Globus pallidus (tissue), 1 donor: ENCODE results near the gene DMGDH.
A peak's percentile ranks its signal among the peaks of the same experiment; 100 is the strongest.
"Not testable (repeated sequence)": the region's sequence is repeated elsewhere in the genome, so short reads cannot be mapped to it uniquely, and the experiment has no call there.

Source experiments
- DNase-seq: peaks from one replicate; pipeline ENCODE4 v3.0.0-alpha.2; 2015; ENCODE audit warnings: low spot score

Gene DMGDH

GRCh38 chr5:79011219-79011836 lies 58.1 kb downstream of the DMGDH start:
- no peak for DNase-seq

- no peak for DNase-seq
Measured at GRCh38 chr5:79008362-79008761, 61.1 kb downstream of the DMGDH start.

- DNase-seq, result no peak
Measured at GRCh38 chr5:79007872-79008271, 61.6 kb downstream of the DMGDH start.

- DNase-seq, result no peak
Measured at GRCh38 chr5:79005936-79006631, 63.4 kb downstream of the DMGDH start.

- no peak for DNase-seq
Measured at GRCh38 chr5:79005151-79005550, 64.3 kb downstream of the DMGDH start.

GRCh38 chr5:79002374-79002773 lies 67.1 kb downstream of the DMGDH start:
- no peak for DNase-seq

- DNase-seq, result no peak
Measured at GRCh38 chr5:79001471-79001870, 68.0 kb downstream of the DMGDH start.

- DNase-seq, result no peak
Measured at GRCh38 chr5:78997090-78997489, 72.4 kb downstream of the DMGDH start.

- no peak for DNase-seq
Measured at GRCh38 chr5:78995521-78996007, 73.9 kb downstream of the DMGDH start.

GRCh38 chr5:78993165-78993564 lies 76.3 kb downstream of the DMGDH start:
- DNase-seq, result no peak

- DNase-seq, result no peak
Measured at GRCh38 chr5:78992146-78992545, 77.3 kb downstream of the DMGDH start.

- DNase-seq, result no peak
Measured at GRCh38 chr5:78989080-78989479, 80.4 kb downstream of the DMGDH start.

GRCh38 chr5:78985725-78986223 lies 83.7 kb downstream of the DMGDH start:
- no peak for DNase-seq

GRCh38 chr5:78985116-78985724 lies 84.3 kb downstream of the DMGDH start, which contains the start of gene ARSB:
ARSB (minus strand) TSS chr5:78985310; CDS start chr5:78985248, 62 bp downstream.
- peak; percentile 77 for DNase-seq

- DNase-seq, result peak; percentile 88
Measured at GRCh38 chr5:78984439-78985115, 84.9 kb downstream of the DMGDH start.

GRCh38 chr5:78983601-78984438 lies 85.7 kb downstream of the DMGDH start:
- peak; percentile 46 for DNase-seq

GRCh38 chr5:78983194-78983593 lies 86.3 kb downstream of the DMGDH start:
- not testable (repeated sequence) for DNase-seq

GRCh38 chr5:78979909-78980308 lies 89.6 kb downstream of the DMGDH start:
- DNase-seq, result no peak

- DNase-seq, result no peak
Measured at GRCh38 chr5:78979117-78979742, 90.2 kb downstream of the DMGDH start.

GRCh38 chr5:78975035-78975434 lies 94.4 kb downstream of the DMGDH start:
- DNase-seq, result no peak

- DNase-seq, result no peak
Measured at GRCh38 chr5:78974601-78975000, 94.9 kb downstream of the DMGDH start.
